GM21528 (cell line): ENCODE data around the gene TSPAN16.
"Not testable (repeated sequence)": the region's sequence is repeated elsewhere in the genome, so short reads cannot be mapped to it uniquely, and the experiment has no call there.

Experiments
- ATAC-seq: cut with Tn5 transposase; IDR thresholded peaks from one replicate; pipeline ENCODE4 v1.9.1; 2021; ENCODE audit warnings: mild to moderate bottlenecking, moderate library complexity; ENCODE audit not compliant: unreplicated experiment, low FRiP score

The TSPAN16 gene

GRCh38 chr19:11299946-11300810 is 4.2 kb downstream of the TSPAN16 start:
- no peak for ATAC-seq

- no peak for ATAC-seq
Observed at GRCh38 chr19:11300811-11301120, 4.8 kb downstream of the TSPAN16 start.

- ATAC-seq = no peak
Observed at GRCh38 chr19:11304936-11305335, 9.0 kb downstream of the TSPAN16 start.

GRCh38 chr19:11306337-11306736 is 10.4 kb downstream of the TSPAN16 start:
- ATAC-seq = no peak

- not testable (repeated sequence) for ATAC-seq
Observed at GRCh38 chr19:11320278-11320995, 24.5 kb downstream of the TSPAN16 start.

GRCh38 chr19:11321191-11322126 is 25.5 kb downstream of the TSPAN16 start:
- ATAC-seq = no peak

GRCh38 chr19:11322269-11323024 is 26.5 kb downstream of the TSPAN16 start:
- no peak for ATAC-seq

GRCh38 chr19:11323601-11324078 is 27.7 kb downstream of the TSPAN16 start:
- no peak for ATAC-seq

GRCh38 chr19:11324079-11324661 is 28.2 kb downstream of the TSPAN16 start:
- ATAC-seq = no peak

GRCh38 chr19:11324748-11325389 is 28.9 kb downstream of the TSPAN16 start:
- no peak for ATAC-seq

GRCh38 chr19:11325544-11325943 is 29.6 kb downstream of the TSPAN16 start:
- no peak for ATAC-seq

- no peak for ATAC-seq
Observed at GRCh38 chr19:11330127-11330526, 34.2 kb downstream of the TSPAN16 start.

- no peak for ATAC-seq
Observed at GRCh38 chr19:11331502-11331901, 35.5 kb downstream of the TSPAN16 start.

GRCh38 chr19:11332822-11333221 is 36.9 kb downstream of the TSPAN16 start:
- no peak for ATAC-seq

GRCh38 chr19:11333838-11334237 is 37.9 kb downstream of the TSPAN16 start:
- ATAC-seq = not testable (repeated sequence)

GRCh38 chr19:11335449-11336146 is 39.6 kb downstream of the TSPAN16 start:
- no peak for ATAC-seq

- ATAC-seq = no peak
Observed at GRCh38 chr19:11337080-11337479, 41.1 kb downstream of the TSPAN16 start.

GRCh38 chr19:11338121-11338520 is 42.2 kb downstream of the TSPAN16 start:
- ATAC-seq = no peak
